SK-N-MC (cell line): ENCODE results near the gene ECSIT.
"Not testable (repeated sequence)": the region's sequence is repeated elsewhere in the genome, so short reads cannot be mapped to it uniquely, and the experiment has no call there.

Experiments used
- DNase-seq: peaks from one replicate; pipeline ENCODE4 v3.0.0-alpha.2; 2011; ENCODE audit warnings: low read depth, low spot score
- H3K27ac ChIP-seq: fragments of 200-600 bp; sonication (generic); 2 replicates; pipeline ENCODE4 v1.5.1; 2016; ENCODE audit warnings: mixed run types
- H3K36me3 ChIP-seq: fragments of 200-600 bp; sonication (generic); 2 replicates; pipeline ENCODE4 v1.6.1; 2017; ENCODE audit warnings: antibody characterized with exemption, low read length, mixed read lengths; ENCODE audit not compliant: insufficient read depth
- H3K4me3 ChIP-seq: fragments of 200-600 bp; sonication (generic); 2 replicates; pipeline ENCODE4 v1.5.1; 2016
- H3K9ac ChIP-seq: fragments of 200-600 bp; sonication (generic); 2 replicates; pipeline ENCODE4 v1.8.0; 2017; ENCODE audit warnings: mixed run types, mixed read lengths; ENCODE audit not compliant: insufficient read length
- H3K9me3 ChIP-seq: fragments of 200-600 bp; sonication (generic); 2 replicates; pipeline ENCODE4 v1.6.1; 2017; ENCODE audit warnings: low read depth, mild to moderate bottlenecking, antibody characterized with exemption, low read length, moderate library complexity, mixed read lengths
- EZH2 ChIP-seq: fragments of 200-600 bp; sonication (generic); IDR thresholded peaks from one replicate; pipeline ENCODE4 v1.6.1; 2017; ENCODE audit warnings: antibody characterized with exemption
- FOXP2 ChIP-seq: optimal IDR thresholded peaks from 2 replicates; pipeline ENCODE3; 2011; ENCODE audit warnings: mild to moderate bottlenecking, moderate library complexity; ENCODE audit not compliant: insufficient read depth; ENCODE audit errors: extremely low read length, control extremely low read depth
- POLR2AphosphoS5 ChIP-seq: IDR thresholded peaks from 2 replicates; pipeline ENCODE4 v1.6.1; 2012; ENCODE audit warnings: mild to moderate bottlenecking, low read depth, low read length, borderline replicate concordance

ECSIT gene

DNA sequence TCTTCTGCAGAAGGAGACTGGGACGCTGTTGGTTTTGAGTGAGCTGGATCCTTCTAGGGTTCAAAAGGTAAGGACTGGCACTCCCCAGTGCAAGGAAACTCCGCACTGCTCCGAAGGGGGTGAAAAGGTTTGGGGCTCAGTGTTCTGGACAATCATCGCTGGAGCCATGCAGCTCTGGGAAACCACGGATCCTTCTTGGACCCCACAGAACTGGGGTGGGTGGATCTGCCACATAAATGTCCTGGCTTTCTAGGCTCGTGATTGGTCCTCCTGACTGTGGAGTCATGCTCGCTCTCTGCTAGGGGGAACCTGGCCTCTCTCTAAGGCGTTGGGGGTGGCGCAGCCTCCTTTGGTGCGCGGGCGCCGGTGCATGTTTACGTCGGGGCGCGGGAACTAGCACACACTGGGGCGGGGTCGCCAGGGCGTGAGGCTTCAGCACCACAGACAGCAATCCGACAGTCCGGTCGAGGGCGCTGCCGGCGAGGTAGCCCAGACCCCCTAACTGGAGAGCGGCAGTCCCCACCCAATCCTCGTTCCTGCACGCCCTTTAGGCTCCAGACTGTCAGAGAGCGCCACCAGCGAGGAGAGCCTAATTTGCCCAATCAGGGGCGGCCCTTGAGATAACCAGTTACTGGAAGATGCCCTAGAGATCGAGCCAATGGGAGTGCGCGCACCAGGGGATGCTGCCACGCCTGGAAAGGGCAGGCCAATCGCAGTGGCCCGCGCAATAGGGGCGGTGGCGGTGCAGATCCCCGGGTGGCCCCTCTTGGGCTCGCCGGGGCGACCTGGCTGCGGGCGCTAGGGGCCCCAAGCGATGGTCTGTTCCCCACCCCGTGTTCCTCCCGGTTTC, 47.2 kb downstream of the ECSIT start:
- Histone ChIP-seq H3K4me3 (peak overlapping the region; percentile 88), H3K36me3 (no peaks in the 10 kb centered on the region), H3K27ac (no peak overlapping the region), H3K9ac (peak overlapping the region; percentile 61), H3K9me3 (no peaks in the 10 kb centered on the region)
- DNase-seq, result peak; percentile 84
- TF ChIP-seq POLR2AphosphoS5 (peak; percentile 33; the same call in 1 of the 2 replicates), FOXP2 (no peak), EZH2 (no peak)

DNA sequence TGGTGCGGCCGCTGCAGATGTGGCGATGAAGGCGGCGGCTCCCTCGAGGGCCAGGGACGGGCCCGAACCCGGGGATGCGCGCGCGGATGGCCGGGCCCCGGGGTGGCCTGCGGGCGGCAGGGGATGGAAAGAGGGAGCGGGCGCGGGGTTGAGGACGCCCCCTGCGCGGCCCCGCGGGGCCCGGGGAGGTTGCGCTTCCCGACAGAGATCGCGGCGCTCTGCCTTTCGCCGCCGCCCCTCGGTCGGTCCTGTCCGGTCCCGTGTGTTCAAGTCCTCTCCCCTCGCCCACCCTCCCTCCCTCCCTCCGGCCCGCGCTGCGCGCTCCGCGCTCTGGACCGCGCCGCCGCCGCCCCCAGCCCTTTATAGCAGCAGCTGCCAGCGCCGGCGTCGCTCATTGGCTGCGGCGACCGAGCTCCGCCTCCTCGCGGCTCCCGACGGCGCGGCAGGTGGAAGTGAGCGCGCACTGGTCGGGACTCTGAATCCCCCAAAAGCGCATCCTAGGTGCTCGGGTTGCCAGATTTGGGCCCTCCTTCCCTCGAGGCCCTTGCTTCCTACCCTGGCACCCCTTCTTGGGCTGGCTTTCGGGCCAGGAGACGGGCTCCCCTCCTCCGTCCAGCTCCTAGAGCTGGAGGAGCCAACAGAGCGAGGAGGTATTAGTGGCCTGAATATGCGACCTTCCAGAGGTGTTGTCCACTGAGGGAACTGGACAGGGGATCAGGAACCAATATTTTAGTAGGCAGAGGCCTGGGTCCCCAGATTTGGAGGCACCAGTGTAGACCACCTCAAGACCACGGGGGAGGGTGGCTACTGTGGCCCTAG, 48.0 kb downstream of the ECSIT start, which contains the start of gene ELAVL3:
Gene ELAVL3, minus strand, starts transcription at position 332 of the 819 bp plus-strand sequence. CDS start 438 bp downstream, outside the sequence.
- Histone ChIP-seq H3K27ac (no peak within 1 kb of the TSS), H3K36me3 (no peaks in the 10 kb centered on the region), H3K9me3 (no peaks in the 10 kb centered on the region), H3K4me3 (peak within 1 kb of the TSS; percentile 88), H3K9ac (no peak within 1 kb of the TSS)
- no peak for TF ChIP-seq POLR2AphosphoS5
- TF ChIP-seq EZH2, result no peak
- no peak for TF ChIP-seq FOXP2
- DNase-seq, result no peak

DNA sequence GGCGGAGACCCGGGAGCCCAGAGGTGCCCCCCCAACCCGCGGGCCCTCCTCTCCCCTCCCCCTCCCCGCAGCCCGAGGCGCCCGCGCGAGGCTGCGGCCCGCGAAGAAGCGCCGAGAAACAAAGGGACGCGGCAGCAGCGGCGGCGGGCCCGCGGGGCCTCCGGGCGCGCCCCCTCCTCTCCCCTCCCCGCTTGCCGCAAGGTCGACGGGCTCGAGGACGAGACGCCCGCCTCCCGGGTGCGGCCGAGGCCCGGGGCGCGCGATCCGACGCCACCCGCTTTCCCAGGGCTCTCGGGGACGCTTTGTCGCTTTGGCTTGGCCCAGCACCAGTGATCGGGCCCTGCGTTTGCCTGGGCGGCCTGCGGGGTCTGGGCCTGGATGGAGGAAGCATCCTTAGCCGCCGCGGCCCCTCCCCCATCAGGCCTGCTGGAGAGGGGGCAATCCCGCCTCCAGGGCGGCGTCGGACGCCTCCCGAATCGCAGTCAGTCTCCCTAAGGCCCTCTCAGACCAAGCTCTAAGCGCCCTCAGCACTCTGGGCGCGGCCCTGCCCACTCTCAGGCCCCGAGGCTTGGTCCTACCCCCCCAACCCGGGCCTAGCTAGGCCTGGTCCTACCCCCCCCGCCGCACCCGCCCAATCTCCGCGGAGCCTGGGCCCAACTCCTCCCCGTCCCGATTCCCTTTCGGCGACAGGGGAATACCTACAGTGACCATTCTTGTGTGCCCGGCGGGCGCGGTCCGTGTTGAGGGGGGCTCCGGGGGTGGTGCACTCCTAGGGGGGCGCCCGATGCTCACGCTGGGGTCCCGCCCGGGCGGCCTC, 48.8 kb downstream of the ECSIT start:
- H3K9me3 ChIP-seq, result no peaks in the 10 kb centered on the region
- no peaks in the 10 kb centered on the region for H3K36me3 ChIP-seq
- TF ChIP-seq POLR2AphosphoS5 (no peak), EZH2 (no peak), FOXP2 (no peak)
- H3K9ac ChIP-seq, result no peak overlapping the region
- no peak for DNase-seq
- peak overlapping the region; percentile 53 for H3K4me3 ChIP-seq
- no peak overlapping the region for H3K27ac ChIP-seq

DNA sequence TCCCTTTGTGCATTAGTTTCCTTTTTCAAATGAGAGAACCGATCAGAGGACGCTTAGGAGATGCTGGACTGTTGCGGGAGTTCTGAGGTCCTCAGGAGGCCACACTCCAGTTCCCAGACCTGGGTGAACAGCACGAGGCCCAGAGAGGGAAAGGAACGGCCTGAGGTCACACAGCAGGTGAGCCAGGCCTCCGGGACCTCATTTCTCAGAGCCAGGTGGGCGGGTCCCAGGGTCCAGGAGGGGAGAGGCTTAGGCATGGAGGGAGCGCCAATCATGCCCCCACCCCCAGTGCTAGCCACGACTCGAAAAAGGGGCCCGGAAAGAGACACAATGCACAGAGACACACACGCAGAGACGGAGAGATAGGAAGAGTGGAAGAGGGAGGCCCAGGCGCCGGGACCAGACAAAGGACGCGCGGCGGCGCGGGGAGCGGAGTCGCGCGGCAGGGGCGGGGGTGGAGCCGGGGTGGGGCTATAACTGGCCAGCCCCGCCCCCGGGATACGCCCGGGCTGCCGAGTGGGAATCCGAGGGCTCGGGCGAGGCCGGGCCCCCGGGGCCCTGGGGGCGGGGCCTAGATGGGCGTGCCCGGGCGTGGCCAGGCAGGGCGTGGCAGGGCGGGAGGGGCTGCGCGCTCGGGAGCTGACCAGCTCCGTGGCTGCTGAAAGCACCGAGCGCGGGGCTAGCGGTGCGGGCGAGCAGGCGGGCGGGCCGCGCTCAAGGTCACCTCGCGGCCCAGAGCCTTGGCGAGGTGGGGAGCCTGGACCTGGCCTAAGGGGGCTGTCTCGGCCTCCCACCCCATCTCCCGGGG, 49.6 kb downstream of the ECSIT start:
- no peak overlapping the region for H3K4me3 ChIP-seq
- H3K27ac ChIP-seq, result no peak overlapping the region
- DNase-seq, result no peak
- H3K9me3 ChIP-seq, result no peaks in the 10 kb centered on the region
- no peaks in the 10 kb centered on the region for H3K36me3 ChIP-seq
- H3K9ac ChIP-seq, result no peak overlapping the region
- no peak for TF ChIP-seq FOXP2
- no peak for TF ChIP-seq POLR2AphosphoS5

DNA sequence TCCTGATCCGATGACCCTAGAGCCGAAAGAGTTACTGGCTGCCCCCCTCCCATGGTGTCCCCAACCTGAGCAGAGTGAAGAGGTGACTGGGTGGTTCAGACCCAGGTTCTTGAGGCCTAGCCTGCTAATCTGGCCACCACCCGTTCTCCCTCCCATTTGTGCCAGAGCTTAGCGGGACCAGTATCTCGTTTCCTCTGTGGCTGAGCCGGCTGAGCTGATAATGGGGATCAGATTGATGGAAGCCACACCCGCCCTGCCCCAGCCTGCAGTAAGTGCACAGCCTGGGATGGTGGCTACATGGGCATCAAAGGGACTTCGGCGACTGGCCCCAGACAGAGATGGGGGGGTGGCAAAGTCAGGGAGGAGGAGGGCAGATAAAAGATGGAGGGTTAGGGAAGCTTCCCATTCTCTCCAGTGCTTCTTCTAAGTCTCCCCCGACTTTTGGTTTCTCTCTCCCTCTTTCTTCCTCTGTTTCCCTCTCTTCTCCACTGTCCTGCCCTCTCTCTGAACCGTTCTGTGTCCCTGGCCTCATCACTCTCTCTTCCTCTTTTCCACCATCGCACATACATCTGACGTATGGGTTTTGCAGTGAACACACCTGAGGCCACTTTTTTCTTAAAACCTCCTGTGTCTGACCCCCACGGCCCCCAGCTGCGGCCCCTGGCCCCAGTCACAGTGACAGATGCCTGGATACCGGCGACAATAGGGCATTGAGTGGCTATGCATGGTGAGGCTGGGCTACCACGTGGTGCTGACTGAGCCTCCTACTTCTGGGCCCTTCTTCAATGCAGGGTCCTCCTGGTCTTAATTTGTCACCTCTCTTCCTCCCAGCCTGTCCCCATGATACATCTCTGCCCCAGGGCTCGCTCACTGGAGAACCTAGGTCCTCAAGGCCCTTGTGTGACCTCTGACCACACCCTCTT, 50.5 kb downstream of the ECSIT start:
- no peak overlapping the region for H3K4me3 ChIP-seq
- no peaks in the 10 kb centered on the region for H3K36me3 ChIP-seq
- no peak for DNase-seq
- no peak overlapping the region for H3K27ac ChIP-seq
- TF ChIP-seq FOXP2 (no peak), EZH2 (no peak), POLR2AphosphoS5 (no peak)
- H3K9ac ChIP-seq, result no peak overlapping the region
- no peaks in the 10 kb centered on the region for H3K9me3 ChIP-seq

DNA sequence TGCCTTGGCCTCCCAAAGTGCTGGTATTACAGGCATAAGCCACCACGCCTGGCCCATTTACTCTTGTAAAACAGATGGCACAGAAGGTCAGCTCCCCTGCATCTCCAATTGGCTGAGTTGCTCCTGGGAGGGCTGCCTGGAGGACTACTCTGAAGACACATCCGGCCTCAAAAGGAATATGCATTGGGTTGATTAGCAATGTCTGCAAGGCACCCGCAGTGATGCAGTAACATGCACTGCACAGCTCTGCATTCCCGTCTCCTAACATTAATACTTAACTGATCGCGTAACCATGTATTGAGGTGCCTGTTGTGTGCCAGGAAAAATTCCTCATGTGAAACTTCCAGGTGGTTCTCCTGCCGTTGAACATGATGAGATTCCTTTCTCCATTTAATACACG, 53.1 kb downstream of the ECSIT start:
- H3K4me3 ChIP-seq, result no peak overlapping the region
- TF ChIP-seq FOXP2 (no peak), POLR2AphosphoS5 (no peak), EZH2 (no peak)
- no peaks in the 10 kb centered on the region for H3K36me3 ChIP-seq
- DNase-seq, result no peak
- no peak overlapping the region for H3K9ac ChIP-seq
- no peaks in the 10 kb centered on the region for H3K9me3 ChIP-seq
- no peak overlapping the region for H3K27ac ChIP-seq

DNA sequence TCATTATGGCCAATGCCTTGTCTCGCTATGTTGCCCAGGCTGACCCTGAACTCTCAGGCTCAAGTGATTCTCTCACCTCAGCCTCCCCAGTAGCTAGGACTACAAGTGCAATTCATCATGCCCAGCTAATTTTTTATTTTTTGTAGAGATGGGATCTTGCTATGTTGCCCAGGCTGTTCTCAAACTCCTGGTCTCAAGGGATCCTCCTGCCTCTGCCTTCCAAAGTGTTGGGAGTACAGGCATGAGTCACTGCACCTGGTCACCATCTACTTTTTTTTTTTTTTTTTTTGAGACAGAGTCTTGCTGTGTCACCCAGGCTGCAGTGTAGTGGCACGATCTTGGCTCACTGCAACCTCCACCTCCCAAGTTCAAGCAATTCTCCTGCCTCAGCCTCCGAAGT, 53.6 kb downstream of the ECSIT start:
- DNase-seq, H3K9ac ChIP-seq: not testable (repeated sequence)

More for the DNA sequence above, 53.6 kb downstream of the ECSIT start:
- not testable (repeated sequence) for H3K9me3 ChIP-seq, H3K36me3 ChIP-seq, H3K27ac ChIP-seq, H3K4me3 ChIP-seq
